Measurements from ENCODE around the gene AUTS2. TPM values are rescaled to one million over a fixed set of nuclear protein-coding genes. Genes with fewer than 3 reads are reported as not detected.

The AUTS2 gene
- total RNA-seq, 1 donor from 2014 or later, result 9.9 TPM

- no peak for DNase-seq (ENCODE audit: low read depth)
- TF ChIP-seq CTCF (IDR thresholded peaks at IDR 0.05; ENCODE audit: insufficient read depth, low read length, poor library complexity, severe bottlenecking), result no peak
These were observed 1193.1 kb downstream of the AUTS2 start for GRCh38 chr7:70791341-70791740.

GRCh38 chr7:70793060-70793459 lies 1194.8 kb downstream of the AUTS2 start:
- H3K4me3 ChIP-seq (ENCODE audit: low read depth, low read length), result no peak overlapping the region
- no peaks in the 10 kb centered on the region for H3K36me3 ChIP-seq (ENCODE audit: control insufficient read depth, insufficient read depth, low read length)
- TF ChIP-seq CTCF (IDR thresholded peaks at IDR 0.05; ENCODE audit: insufficient read depth, low read length, poor library complexity, severe bottlenecking), result no peak
- no peaks in the 10 kb centered on the region for H3K27me3 ChIP-seq (ENCODE audit: control insufficient read depth, insufficient read depth, low read length)
- no peak for DNase-seq (ENCODE audit: low read depth)

More at GRCh38 chr7:70791341-70791740, 1193.1 kb downstream of the AUTS2 start:
- peaks cover 1% of the 10 kb centered on the region for H3K36me3 ChIP-seq (ENCODE audit: control insufficient read depth, insufficient read depth, low read length)
- no peaks in the 10 kb centered on the region for H3K27me3 ChIP-seq (ENCODE audit: control insufficient read depth, insufficient read depth, low read length)
- H3K4me3 ChIP-seq (ENCODE audit: low read depth, low read length), result no peak overlapping the region

- Histone ChIP-seq H3K36me3 (ENCODE audit: control insufficient read depth, insufficient read depth, low read length) (no peaks in the 10 kb centered on the region), H3K27me3 (ENCODE audit: control insufficient read depth, insufficient read depth, low read length) (no peaks in the 10 kb centered on the region), H3K4me3 (ENCODE audit: low read depth, low read length) (no peak overlapping the region)
- no peak for DNase-seq (ENCODE audit: low read depth)
- no peak for TF ChIP-seq CTCF (IDR thresholded peaks at IDR 0.05; ENCODE audit: insufficient read depth, low read length, poor library complexity, severe bottlenecking)
These were observed 1195.5 kb downstream of the AUTS2 start for GRCh38 chr7:70793821-70794220.

- no peaks in the 10 kb centered on the region for H3K36me3 ChIP-seq (ENCODE audit: control insufficient read depth, insufficient read depth, low read length)
- no peak for TF ChIP-seq CTCF (IDR thresholded peaks at IDR 0.05; ENCODE audit: insufficient read depth, low read length, poor library complexity, severe bottlenecking)
These were observed 1196.7 kb downstream of the AUTS2 start for GRCh38 chr7:70794962-70795361.

GRCh38 chr7:70795948-70796347 lies 1197.7 kb downstream of the AUTS2 start:
- Histone ChIP-seq H3K4me3 (ENCODE audit: low read depth, low read length) (no peak overlapping the region), H3K27me3 (ENCODE audit: control insufficient read depth, insufficient read depth, low read length) (no peaks in the 10 kb centered on the region), H3K36me3 (ENCODE audit: control insufficient read depth, insufficient read depth, low read length) (no peaks in the 10 kb centered on the region)
- no peak for DNase-seq (ENCODE audit: low read depth)
- no peak for TF ChIP-seq CTCF (IDR thresholded peaks at IDR 0.05; ENCODE audit: insufficient read depth, low read length, poor library complexity, severe bottlenecking)

More at GRCh38 chr7:70794962-70795361, 1196.7 kb downstream of the AUTS2 start:
- no peak overlapping the region for H3K4me3 ChIP-seq (ENCODE audit: low read depth, low read length)
- H3K27me3 ChIP-seq (ENCODE audit: control insufficient read depth, insufficient read depth, low read length), result no peaks in the 10 kb centered on the region
- no peak for DNase-seq (ENCODE audit: low read depth)

- Histone ChIP-seq H3K4me3 (ENCODE audit: low read depth, low read length) (no peak overlapping the region), H3K36me3 (ENCODE audit: control insufficient read depth, insufficient read depth, low read length) (no peaks in the 10 kb centered on the region), H3K27me3 (ENCODE audit: control insufficient read depth, insufficient read depth, low read length) (no peaks in the 10 kb centered on the region)
- DNase-seq (ENCODE audit: low read depth), result no peak
- TF ChIP-seq CTCF (IDR thresholded peaks at IDR 0.05; ENCODE audit: insufficient read depth, low read length, poor library complexity, severe bottlenecking), result no peak
These were observed 1198.8 kb downstream of the AUTS2 start for GRCh38 chr7:70797109-70797514.

Data from kidney epithelial cell (primary cell).